ENCODE results near the gene ATG16L1. TPM values are rescaled to one million over a fixed set of nuclear protein-coding genes. Genes with fewer than 3 reads are reported as not detected.

The ATG16L1 gene
- total RNA-seq, 1 donor from 2014 or later: 39.3 TPM

DNA sequence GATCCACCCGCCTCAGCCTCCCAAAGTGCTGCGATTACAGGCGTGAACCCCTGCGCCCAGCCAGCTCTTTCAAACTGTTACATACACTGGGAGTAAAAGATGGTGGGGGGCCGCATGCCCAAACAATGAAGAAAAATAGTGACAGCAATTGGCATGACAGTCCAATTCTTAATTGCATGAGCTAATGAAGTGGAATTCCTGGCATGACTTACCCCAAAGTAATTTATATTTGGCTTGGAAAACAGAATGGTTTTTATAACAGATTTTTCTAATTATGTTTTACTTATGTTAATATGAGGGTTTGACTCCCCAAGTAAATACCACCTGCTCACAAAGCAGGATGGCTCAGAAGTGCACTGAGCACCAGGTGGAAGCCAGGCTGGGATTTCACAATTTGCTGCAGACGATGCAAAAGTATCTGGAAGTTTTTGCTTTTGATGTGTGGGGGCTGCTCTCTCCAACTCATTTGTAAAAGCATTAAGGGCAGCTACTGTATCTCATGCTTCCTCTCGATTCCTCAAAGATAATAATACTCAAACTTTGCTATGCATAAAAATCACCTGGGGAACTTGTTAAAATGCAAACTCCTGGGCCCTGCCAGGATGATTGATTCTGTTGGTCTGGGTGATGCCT lies 24.0 kb upstream of the ATG16L1 start:
- DNase-seq: no peak

- DNase-seq: no peak
These were observed 23.1 kb upstream of the ATG16L1 start for GRCh38 chr2:233228376-233228775.

- no peak for DNase-seq
These were observed 17.7 kb upstream of the ATG16L1 start for GRCh38 chr2:233233618-233234230.

DNA sequence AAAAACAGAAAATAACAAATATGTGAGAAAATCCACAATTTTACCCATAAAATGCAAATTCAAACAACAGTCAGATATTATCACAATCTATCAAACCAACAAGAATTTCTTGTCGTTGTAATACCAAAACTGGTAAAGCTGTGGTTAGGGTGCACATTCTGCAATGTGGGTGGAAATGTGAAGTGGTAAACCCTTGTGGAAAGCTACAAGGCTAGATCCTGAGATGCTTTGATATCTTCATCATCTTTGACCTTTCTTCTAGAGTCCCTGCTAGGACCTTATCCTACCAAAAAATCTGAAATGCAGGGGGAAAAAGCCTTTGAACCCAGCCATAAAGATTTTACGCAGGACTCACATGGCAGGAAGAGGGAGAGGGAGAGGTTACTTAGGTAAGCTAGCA lies 17.2 kb upstream of the ATG16L1 start:
- DNase-seq: no peak

DNA sequence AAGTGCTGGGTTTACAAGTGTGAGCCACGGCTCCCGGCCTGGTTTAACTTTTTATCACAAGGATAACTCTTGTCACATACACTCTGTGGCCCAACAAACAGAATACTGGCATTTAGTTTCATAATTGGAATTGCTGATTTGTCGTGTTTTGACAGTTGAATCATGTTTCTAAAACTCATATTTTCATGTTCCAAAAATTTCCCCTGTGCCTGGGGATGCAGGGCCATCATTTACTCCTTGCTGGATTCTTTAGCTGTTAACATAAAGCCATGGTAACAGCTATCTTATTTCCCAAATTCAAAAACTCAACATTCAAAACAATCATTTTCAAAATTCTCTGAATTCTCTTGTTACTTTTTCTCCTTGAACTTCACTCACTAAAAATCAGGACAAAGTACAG lies 16.5 kb upstream of the ATG16L1 start:
- DNase-seq: no peak

- no peak for DNase-seq
These were observed 15.5 kb upstream of the ATG16L1 start for GRCh38 chr2:233235977-233236376.

- no peak for DNase-seq
These were observed 14.5 kb upstream of the ATG16L1 start for GRCh38 chr2:233236820-233237589.

- no peak for DNase-seq
These were observed 10.6 kb upstream of the ATG16L1 start for GRCh38 chr2:233240897-233241296.

DNA sequence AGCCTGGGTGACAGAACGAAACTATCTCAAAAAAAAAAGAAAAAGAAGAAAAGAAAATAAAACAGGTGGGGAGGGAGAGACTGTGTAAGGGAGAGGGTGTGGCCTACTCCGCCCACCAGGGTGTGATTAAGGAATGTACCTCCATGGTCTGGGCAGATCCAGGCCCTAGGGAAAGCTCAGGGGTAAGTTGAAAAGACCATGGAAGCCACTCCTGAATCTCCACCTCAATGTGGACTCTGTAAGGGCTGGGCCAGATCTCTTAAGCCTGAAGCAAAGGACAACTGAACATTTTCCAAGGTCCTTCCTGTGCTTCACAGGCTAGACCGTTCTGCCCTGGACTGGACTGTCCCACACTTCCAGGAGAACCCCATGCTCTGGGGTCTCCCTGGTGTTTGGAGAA lies 9.7 kb upstream of the ATG16L1 start:
- DNase-seq: no peak

- no peak for DNase-seq
These were observed 9.1 kb upstream of the ATG16L1 start for GRCh38 chr2:233242231-233242927.

- DNase-seq: no peak
These were observed 8.1 kb upstream of the ATG16L1 start for GRCh38 chr2:233243348-233243747.

- DNase-seq: no peak
These were observed 6.7 kb upstream of the ATG16L1 start for GRCh38 chr2:233244818-233245217.

DNA sequence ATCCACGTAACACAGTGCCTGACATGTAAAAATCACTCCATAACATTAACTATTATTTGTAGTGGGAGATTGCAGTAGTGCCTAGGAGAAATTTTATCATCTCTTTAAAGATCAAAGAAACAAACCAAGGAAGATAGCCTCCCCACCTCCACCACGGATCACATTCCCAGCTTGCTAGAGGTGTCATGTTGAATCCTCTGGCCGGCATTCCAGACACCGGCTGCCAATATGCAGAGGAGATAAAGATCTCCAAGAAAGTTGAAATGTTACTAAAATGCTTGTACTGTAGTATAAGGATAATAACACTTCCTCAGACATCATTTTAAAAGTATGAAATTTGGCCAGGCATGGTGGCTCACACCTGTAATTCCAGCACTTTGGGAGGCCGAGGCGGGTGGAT lies 6.1 kb upstream of the ATG16L1 start:
- DNase-seq: no peak

DNA sequence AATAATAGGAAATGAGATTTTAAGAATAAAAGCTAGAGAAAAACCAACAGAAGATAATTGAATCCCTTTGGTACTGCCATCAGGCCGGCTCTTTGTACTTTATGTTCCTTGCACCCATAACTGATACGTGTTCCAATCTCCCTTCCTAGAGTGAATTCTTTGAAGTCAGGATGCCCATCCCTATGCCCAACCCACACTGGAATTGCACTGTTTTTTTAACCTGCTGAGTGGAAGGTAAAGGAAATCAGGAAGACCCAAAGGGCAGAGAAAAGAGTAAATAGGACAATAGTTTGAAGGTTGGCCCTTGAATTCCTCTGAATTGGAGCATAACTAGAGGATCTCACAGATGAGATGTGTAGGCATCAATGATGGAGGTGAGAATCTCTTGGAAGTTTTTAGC lies 4.4 kb upstream of the ATG16L1 start:
- DNase-seq: no peak

GRCh38 chr2:233247744-233248143 lies 3.7 kb upstream of the ATG16L1 start:
- peak; percentile 48 for DNase-seq

GRCh38 chr2:233248999-233249398 lies 2.5 kb upstream of the ATG16L1 start:
- DNase-seq: no peak

DNA sequence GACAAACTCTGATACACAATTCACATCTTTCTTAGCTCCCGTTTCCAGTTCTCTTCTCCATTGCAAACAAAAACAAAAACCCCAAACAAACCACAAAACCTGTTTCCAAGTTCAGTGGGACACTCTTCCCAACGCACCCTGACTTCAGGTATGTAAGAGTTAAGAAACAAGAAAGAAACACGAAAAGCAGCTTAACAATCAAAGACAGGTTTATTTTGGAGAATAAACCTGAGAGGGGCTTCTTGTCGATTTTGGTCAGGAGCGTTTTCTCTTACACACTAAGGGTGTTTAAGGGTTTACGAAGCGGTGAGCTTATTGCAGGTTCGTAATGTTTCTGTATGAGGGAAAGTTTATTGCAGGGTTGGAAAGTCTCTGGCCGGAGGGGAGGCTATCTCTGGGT lies 905 bp upstream of the ATG16L1 start:
- DNase-seq: no peak

DNA sequence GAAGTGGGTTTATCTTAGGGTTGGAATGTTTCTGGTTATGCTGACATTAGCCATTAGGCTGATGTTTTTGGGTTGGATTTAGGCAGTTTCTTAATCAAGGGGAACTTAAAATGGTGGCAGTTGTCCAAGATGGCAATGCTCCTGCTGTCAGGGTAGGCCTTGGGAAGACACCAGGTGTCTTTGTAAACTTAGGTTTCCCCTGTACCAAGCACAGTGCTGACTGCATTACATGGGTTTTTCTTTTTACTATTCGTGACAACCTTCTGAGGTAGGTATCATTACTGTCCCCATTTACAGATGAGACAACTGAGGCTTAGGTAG lies 528 bp upstream of the ATG16L1 start:
- no peak for DNase-seq

DNA sequence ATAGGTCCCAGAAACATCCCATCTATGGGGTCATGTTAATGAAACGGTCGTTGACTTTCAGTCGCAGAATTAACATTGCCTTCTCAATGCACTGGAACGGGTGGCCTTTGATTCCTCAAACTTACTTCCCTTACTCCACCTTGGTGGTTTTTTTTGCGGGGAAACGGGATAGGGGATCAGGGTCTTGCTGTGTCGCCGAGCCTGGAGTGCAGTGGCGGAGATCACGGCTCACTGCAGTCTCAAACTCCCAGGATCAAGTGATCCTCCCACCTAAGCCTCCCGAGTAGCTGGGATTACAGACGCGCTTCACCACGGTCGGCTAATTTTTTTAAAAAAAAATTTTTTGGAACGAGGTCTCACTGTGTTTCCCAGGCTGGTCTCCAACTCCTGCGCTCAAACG lies 754 bp downstream of the ATG16L1 start:
- DNase-seq: peak; percentile 16

DNA sequence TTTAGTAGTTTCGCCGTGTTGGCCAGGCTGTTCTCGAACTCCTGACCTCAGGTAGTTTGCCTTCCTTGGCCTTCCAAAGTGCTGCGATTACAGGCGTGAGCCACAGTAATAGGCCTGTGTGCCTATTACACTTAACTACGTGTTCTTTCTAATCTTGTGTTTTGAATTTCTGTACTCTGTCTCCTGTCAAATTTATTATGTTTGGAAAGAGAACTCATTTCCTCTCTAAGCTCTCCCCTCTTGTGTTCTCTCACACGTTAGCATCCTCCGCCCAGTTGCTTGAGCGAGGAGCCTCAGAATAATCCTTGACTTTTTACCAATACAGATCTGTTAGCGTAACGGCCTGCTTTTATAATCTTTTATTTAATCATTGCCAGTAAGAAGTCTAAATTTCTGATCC lies 3.7 kb downstream of the ATG16L1 start:
- no peak for DNase-seq

- no peak for DNase-seq
These were observed 4.6 kb downstream of the ATG16L1 start for GRCh38 chr2:233256048-233256447.

GRCh38 chr2:233258211-233258610 lies 6.7 kb downstream of the ATG16L1 start:
- DNase-seq: no peak

DNA sequence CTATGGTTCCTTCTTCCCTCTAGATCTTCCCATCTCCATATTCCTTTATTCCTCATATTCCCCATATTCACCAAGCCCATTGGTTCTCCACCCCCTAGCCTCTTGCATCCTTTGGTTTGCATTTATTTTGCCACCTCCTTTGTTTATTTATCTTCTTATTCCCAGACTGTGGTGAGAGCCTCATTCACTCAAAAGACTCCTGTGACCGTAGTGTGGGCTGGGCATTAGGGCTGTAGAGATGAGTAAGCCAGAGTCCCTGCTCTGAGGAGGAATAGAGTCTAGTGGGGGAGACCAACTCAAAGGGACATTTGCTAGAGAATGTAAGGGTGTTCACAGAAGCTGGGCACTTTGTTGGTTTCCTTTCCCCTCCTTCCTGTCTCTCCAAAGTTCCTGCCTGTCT lies 8.3 kb downstream of the ATG16L1 start:
- DNase-seq: no peak

DNA sequence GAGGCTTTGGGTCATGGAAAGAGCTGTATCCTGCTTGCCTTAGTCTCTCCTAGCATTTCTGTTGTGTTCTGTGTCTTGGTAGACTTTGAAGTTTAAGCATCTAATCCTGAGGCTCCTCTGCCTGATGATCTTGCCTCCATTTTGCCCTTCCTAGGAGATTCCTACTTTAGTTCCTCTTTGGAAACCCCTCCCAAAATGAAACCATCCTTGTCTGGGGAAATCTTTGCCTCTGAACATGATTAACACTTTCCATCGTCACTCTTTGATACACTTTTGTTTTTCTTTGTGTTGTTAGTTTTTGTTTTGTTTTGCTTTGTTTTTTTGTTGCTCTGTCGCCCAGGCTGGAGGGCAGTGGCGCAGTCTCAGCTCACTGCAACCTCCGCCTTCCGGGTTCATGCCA lies 9.2 kb downstream of the ATG16L1 start:
- DNase-seq: no peak

All from dermis blood vessel endothelial cell (primary cell).